Measurements from ENCODE around the gene MAEA.
A peak's percentile ranks its signal among the peaks of the same experiment; 100 is the strongest.

Gene MAEA

DNA sequence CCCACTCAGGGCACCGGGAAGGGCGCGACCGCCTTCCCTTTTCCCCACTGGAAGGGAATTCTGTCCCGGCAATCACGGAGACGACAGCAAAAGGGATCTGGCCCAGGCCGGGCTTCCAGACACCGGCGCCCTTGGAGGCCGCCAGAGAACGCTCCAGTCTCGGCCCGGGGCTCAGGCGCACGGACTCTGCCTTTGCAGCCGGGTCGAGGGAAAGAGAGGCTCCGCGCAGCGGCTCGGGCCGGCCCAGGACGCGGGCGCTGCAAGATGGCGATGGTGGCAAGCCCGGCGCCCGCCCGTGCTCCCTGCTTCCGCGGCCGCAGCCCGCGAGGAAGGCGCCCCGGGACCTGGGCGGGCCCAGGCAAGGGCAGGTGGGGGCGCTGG lies 41.8 kb upstream of the MAEA start:
- Histone ChIP-seq H3K9me3 (ENCODE audit: insufficient read depth, low read length) (peaks cover 15% of the 10 kb centered on the region), H3K36me3 (ENCODE audit: insufficient read depth, insufficient read length, low read length) (peaks cover 58% of the 10 kb centered on the region), H3K9ac (ENCODE audit: insufficient read length, low read depth) (peak overlapping the region; percentile 99), H3K27me3 (ENCODE audit: insufficient read depth, insufficient read length) (no peaks in the 10 kb centered on the region), H3K4me1 (ENCODE audit: insufficient read depth, insufficient read length) (peaks cover 23% of the 10 kb centered on the region), H3K4me3 (ENCODE audit: insufficient read length, low read depth) (peak overlapping the region; percentile 88)
- DNase-seq (ENCODE audit: low read depth, low spot score), result no peak
- no peak for TF ChIP-seq SUZ12 (IDR thresholded peaks at IDR 0.05; ENCODE audit: extremely low read depth, insufficient read depth, insufficient read length)
- TF ChIP-seq ZNF274 (IDR thresholded peaks at IDR 0.05; ENCODE audit: low read depth, low read length), result no peak
- TF ChIP-seq YY1 (IDR thresholded peaks at IDR 0.05; ENCODE audit: insufficient read depth, insufficient read length), result no peak

DNA sequence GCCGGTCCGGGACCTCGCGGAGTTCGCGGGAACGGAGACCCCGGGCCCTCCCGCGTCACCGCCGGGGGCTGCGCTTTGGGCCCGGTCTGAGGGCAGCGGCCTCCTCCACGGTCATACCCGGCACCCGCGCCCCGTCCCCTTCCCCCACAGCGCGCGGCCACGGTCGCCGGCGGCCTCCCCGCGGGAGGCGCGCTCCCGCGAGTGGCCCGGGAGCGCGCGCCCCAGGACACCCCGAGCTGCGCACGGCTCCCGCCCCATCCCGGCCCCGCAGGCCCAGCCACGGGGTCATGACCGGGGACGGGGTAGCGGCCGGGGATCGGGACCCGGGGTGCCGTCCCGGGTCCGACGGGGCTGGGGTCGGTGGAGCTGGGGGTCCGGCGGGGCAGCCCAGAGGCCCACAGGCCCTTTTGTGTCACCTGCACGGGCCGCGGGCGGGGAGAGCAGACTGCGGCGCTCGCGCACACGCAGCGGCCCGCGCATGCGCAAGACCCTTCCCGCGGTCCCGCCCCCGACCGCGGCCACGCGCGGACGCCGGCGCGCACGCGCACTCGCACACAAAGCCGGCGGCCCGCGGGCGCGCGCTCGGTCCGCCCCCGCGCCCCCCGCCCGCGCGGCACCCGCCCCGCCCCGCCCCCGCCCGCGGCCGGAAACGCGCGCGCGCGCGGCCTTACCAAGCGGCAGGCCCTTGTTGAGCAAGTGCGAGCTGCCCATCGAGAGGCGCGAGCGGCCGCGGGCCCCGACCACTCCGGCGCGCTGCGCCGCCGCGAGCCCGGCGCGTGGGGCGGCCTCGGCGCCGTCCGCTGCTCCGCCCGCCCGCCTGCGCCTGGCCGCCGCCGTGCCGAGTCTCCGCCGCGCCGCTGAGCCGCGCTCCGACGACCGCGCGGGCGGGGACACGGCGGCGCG lies 41.2 kb upstream of the MAEA start, which contains the start of gene CTBP1:
Gene CTBP1, minus strand, starts transcription at position 886 of the 903 bp plus-strand sequence. CDS start 7,799 bp downstream, outside the sequence.
- DNase-seq (ENCODE audit: low read depth, low spot score), result peak; percentile 44
- peak within 1 kb of the TSS; percentile 88 for H3K4me3 ChIP-seq (ENCODE audit: insufficient read length, low read depth)
- H3K36me3 ChIP-seq (ENCODE audit: insufficient read depth, insufficient read length, low read length), result peaks cover 57% of the 10 kb centered on the region
- peak within 1 kb of the TSS; percentile 99 for H3K9ac ChIP-seq (ENCODE audit: insufficient read length, low read depth)
- no peaks in the 10 kb centered on the region for H3K27me3 ChIP-seq (ENCODE audit: insufficient read depth, insufficient read length)
- no peak for TF ChIP-seq ZNF274 (IDR thresholded peaks at IDR 0.05; ENCODE audit: low read depth, low read length)
- no peak for TF ChIP-seq SUZ12 (IDR thresholded peaks at IDR 0.05; ENCODE audit: extremely low read depth, insufficient read depth, insufficient read length)
- no peak for TF ChIP-seq YY1 (IDR thresholded peaks at IDR 0.05; ENCODE audit: insufficient read depth, insufficient read length)
- H3K4me1 ChIP-seq (ENCODE audit: insufficient read depth, insufficient read length), result peaks cover 23% of the 10 kb centered on the region
- peaks cover 22% of the 10 kb centered on the region for H3K9me3 ChIP-seq (ENCODE audit: insufficient read depth, low read length)

DNA sequence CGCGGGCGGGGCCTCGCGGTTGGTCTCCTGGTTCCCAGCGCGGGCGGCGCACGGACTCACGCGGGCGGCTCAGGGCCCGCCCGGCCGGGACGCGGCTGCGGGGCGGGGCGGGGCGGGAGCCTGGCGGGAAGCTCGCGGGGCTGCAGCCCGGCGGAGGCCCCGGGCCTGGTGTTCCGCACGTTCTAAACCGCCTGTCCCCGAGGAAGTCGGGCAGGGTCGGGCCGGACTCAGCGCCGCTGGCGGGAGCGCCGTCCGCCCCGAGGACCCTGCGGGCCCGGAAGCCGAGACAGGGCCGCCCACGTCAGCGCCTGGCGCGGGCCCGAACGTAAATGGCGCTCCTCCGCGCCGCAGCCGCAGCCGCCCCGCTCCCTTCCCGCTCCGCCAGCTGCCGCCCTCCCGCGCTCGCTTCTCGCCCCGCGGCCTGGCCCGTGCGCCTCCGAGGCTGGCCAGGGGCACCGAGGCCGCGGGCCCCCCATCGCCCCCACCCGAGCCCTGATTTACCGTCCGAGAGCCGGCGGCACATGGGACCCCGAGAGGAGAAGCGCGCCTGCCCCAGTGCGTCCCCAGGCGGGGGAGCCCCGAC lies 40.5 kb upstream of the MAEA start:
- peaks cover 29% of the 10 kb centered on the region for H3K9me3 ChIP-seq (ENCODE audit: insufficient read depth, low read length)
- peak; percentile 68 for DNase-seq (ENCODE audit: low read depth, low spot score)
- H3K36me3 ChIP-seq (ENCODE audit: insufficient read depth, insufficient read length, low read length), result peaks cover 51% of the 10 kb centered on the region
- H3K4me1 ChIP-seq (ENCODE audit: insufficient read depth, insufficient read length), result peaks cover 23% of the 10 kb centered on the region
- TF ChIP-seq ZNF274 (IDR thresholded peaks at IDR 0.05; ENCODE audit: low read depth, low read length) (no peak), YY1 (IDR thresholded peaks at IDR 0.05; ENCODE audit: insufficient read depth, insufficient read length) (no peak), SUZ12 (IDR thresholded peaks at IDR 0.05; ENCODE audit: extremely low read depth, insufficient read depth, insufficient read length) (no peak)
- no peaks in the 10 kb centered on the region for H3K27me3 ChIP-seq (ENCODE audit: insufficient read depth, insufficient read length)
- peak overlapping the region; percentile 88 for H3K9ac ChIP-seq (ENCODE audit: insufficient read length, low read depth)
- peak overlapping the region; percentile 60 for H3K4me3 ChIP-seq (ENCODE audit: insufficient read length, low read depth)

DNA sequence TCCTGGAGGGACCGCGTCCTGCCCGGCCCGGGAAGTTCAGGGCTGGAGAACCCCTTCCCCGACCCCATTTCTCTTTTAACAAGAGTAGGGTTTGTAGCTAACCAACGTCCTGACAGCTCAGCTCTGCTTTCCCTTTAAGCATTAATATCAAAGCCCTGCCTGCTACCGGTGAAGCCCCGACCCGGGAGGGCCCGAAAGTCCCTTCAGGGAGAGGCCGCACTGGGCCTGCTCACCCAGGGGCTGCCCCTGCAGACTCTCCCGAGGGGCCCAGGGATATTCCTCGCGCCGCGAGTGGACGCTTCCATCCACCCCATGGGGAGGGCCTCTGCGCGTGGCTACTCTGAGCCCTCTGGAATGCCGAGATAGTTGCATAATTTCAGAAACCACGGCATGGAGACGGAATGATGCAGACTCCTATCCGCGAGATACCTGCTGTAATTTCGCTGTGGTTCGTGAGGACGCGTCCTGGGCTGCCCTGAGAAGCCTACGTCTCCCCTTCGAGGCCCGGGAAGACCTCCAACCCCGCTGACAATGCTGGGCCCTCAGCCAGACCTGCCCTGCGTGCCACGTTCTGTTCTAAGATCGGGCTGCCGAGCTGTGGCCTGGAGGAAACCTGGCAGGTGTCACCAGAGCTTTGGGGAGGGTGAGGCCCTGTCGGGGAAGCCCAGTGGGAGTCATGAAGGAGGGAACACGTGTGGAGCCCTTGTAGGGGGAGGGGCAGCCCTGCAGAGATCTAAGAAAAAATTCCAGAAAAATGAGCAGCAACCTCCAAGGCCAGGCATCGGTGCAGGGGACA lies 39.8 kb upstream of the MAEA start:
- peaks cover 44% of the 10 kb centered on the region for H3K36me3 ChIP-seq (ENCODE audit: insufficient read depth, insufficient read length, low read length)
- peak overlapping the region; percentile 88 for H3K9ac ChIP-seq (ENCODE audit: insufficient read length, low read depth)
- peaks cover 36% of the 10 kb centered on the region for H3K9me3 ChIP-seq (ENCODE audit: insufficient read depth, low read length)
- H3K4me1 ChIP-seq (ENCODE audit: insufficient read depth, insufficient read length), result peaks cover 23% of the 10 kb centered on the region
- H3K27me3 ChIP-seq (ENCODE audit: insufficient read depth, insufficient read length), result no peaks in the 10 kb centered on the region
- peak overlapping the region; percentile 60 for H3K4me3 ChIP-seq (ENCODE audit: insufficient read length, low read depth)
- no peak for TF ChIP-seq SUZ12 (IDR thresholded peaks at IDR 0.05; ENCODE audit: extremely low read depth, insufficient read depth, insufficient read length)
- no peak for TF ChIP-seq YY1 (IDR thresholded peaks at IDR 0.05; ENCODE audit: insufficient read depth, insufficient read length)
- no peak for TF ChIP-seq ZNF274 (IDR thresholded peaks at IDR 0.05; ENCODE audit: low read depth, low read length)
- DNase-seq (ENCODE audit: low read depth, low spot score), result no peak

DNA sequence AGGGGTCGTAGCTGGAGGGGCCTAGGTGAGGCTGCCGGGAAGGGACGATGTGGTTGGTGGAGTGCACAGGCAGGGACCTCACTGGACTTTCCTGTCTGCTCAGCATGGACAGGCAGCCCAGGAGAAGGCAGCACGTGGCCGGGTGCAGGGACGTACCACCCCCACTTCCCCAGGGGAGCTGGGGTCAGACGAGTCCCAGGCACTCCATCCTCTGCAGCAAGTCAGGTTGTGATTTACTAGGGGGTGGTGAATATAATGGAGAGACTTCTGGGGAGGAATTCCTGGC lies 39.2 kb upstream of the MAEA start:
- H3K9me3 ChIP-seq (ENCODE audit: insufficient read depth, low read length), result peaks cover 41% of the 10 kb centered on the region
- TF ChIP-seq ZNF274 (IDR thresholded peaks at IDR 0.05; ENCODE audit: low read depth, low read length), result no peak
- TF ChIP-seq SUZ12 (IDR thresholded peaks at IDR 0.05; ENCODE audit: extremely low read depth, insufficient read depth, insufficient read length), result no peak
- no peak for TF ChIP-seq YY1 (IDR thresholded peaks at IDR 0.05; ENCODE audit: insufficient read depth, insufficient read length)
- no peak overlapping the region for H3K4me3 ChIP-seq (ENCODE audit: insufficient read length, low read depth)
- peaks cover 23% of the 10 kb centered on the region for H3K4me1 ChIP-seq (ENCODE audit: insufficient read depth, insufficient read length)
- peaks cover 38% of the 10 kb centered on the region for H3K36me3 ChIP-seq (ENCODE audit: insufficient read depth, insufficient read length, low read length)
- no peaks in the 10 kb centered on the region for H3K27me3 ChIP-seq (ENCODE audit: insufficient read depth, insufficient read length)
- DNase-seq (ENCODE audit: low read depth, low spot score), result no peak
- peak overlapping the region; percentile 88 for H3K9ac ChIP-seq (ENCODE audit: insufficient read length, low read depth)

DNA sequence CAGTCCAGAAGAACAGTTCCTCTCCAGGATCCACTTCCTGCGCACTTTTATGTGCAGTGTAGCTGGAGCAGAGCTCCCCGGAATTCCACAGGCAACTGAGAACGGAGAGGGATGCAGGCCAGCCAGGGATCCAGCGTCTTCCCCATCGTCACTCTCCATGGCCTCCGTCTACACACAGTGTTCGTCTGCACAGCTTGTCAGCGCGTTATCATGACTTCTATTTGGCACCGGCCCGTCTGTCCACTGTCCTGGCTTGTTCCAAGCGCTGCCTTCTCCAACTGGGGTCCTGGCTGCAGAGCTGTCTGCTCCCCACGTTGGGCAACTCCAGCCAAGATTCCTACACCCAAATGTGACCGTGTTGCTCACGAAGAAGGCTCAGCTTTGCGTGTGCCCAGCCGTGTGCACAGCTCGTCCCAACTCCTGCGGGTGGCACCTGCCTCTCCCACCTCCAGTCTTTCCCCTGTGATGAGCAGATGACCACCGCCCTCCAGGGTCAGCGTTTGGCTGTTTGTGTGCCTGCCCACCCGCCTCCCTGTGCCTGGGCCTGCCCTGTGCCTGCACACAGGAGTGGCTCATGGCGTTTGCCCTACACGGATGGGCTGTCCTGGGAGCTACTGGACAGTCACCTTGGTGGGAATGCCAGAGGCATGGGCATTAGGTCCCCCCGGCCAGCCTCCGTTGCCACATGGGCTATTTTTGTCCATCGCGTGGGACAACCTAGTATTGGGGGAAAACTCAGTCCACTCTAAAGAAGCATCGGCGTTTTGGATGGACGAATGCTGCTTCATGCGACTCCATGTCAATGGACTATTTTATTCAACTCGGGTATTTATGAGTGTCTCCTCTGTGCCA lies 38.5 kb upstream of the MAEA start:
- no peak overlapping the region for H3K4me3 ChIP-seq (ENCODE audit: insufficient read length, low read depth)
- DNase-seq (ENCODE audit: low read depth, low spot score), result no peak
- TF ChIP-seq ZNF274 (IDR thresholded peaks at IDR 0.05; ENCODE audit: low read depth, low read length) (no peak), SUZ12 (IDR thresholded peaks at IDR 0.05; ENCODE audit: extremely low read depth, insufficient read depth, insufficient read length) (no peak), YY1 (IDR thresholded peaks at IDR 0.05; ENCODE audit: insufficient read depth, insufficient read length) (no peak)
- H3K9ac ChIP-seq (ENCODE audit: insufficient read length, low read depth), result no peak overlapping the region
- peaks cover 32% of the 10 kb centered on the region for H3K36me3 ChIP-seq (ENCODE audit: insufficient read depth, insufficient read length, low read length)
- H3K27me3 ChIP-seq (ENCODE audit: insufficient read depth, insufficient read length), result no peaks in the 10 kb centered on the region
- peaks cover 19% of the 10 kb centered on the region for H3K4me1 ChIP-seq (ENCODE audit: insufficient read depth, insufficient read length)
- H3K9me3 ChIP-seq (ENCODE audit: insufficient read depth, low read length), result peaks cover 48% of the 10 kb centered on the region
